GM19395 (cell line): ENCODE results near the gene SREK1.
A peak's percentile ranks its signal among the peaks of the same experiment; 100 is the strongest.
"Not testable (repeated sequence)": the region's sequence is repeated elsewhere in the genome, so short reads cannot be mapped to it uniquely, and the experiment has no call there.

Source experiments
- ATAC-seq: cut with Tn5 transposase; IDR thresholded peaks from one replicate; pipeline ENCODE4 v1.9.1; 2021; ENCODE audit warnings: mild to moderate bottlenecking, moderate library complexity; ENCODE audit not compliant: unreplicated experiment

Gene SREK1

DNA sequence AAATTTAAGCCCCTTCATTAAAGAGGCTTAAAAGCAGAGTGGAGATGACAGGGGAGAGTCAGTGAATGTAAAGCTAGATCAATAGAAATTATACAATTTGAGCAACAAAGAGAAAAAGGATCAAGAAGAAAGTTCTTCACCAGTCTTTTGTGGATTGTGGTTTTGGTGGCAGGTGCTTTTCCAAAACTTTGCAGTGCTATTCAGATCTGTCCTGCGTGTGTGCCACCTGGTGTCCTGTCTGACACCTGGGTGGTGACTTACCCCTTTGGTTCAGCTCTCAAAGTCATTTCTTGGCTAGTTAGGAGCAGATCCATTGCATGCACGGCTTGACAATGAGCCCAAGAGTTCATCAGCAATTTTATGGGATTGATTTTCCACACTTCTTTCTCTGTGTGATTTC lies 69.4 kb downstream of the SREK1 start:
- no peak for ATAC-seq

GRCh38 chr5:66222455-66222854 lies 78.4 kb downstream of the SREK1 start:
- ATAC-seq = peak; percentile 80

- ATAC-seq = not testable (repeated sequence)
These were observed 78.8 kb downstream of the SREK1 start for GRCh38 chr5:66222896-66223295.

DNA sequence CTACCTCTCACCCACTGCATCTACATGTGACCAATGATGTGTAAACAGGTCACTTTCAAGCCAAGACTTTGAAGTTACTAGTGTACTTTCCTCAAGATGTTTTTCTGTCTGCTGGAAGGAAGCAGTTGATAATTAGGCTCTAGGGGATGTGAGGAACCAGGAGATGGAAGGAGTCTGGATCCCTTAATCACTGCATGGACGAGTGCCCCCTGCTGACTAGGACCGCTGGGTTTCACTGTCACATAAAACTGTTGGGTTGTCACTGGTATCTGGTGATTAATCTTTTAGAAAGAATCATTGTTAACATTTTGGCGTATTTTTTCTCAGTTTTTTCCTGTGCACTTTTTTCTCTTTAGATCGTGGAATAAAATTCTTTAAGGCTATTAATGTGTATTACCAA lies 79.5 kb downstream of the SREK1 start:
- no peak for ATAC-seq

GRCh38 chr5:66224274-66224673 lies 80.2 kb downstream of the SREK1 start:
- no peak for ATAC-seq

DNA sequence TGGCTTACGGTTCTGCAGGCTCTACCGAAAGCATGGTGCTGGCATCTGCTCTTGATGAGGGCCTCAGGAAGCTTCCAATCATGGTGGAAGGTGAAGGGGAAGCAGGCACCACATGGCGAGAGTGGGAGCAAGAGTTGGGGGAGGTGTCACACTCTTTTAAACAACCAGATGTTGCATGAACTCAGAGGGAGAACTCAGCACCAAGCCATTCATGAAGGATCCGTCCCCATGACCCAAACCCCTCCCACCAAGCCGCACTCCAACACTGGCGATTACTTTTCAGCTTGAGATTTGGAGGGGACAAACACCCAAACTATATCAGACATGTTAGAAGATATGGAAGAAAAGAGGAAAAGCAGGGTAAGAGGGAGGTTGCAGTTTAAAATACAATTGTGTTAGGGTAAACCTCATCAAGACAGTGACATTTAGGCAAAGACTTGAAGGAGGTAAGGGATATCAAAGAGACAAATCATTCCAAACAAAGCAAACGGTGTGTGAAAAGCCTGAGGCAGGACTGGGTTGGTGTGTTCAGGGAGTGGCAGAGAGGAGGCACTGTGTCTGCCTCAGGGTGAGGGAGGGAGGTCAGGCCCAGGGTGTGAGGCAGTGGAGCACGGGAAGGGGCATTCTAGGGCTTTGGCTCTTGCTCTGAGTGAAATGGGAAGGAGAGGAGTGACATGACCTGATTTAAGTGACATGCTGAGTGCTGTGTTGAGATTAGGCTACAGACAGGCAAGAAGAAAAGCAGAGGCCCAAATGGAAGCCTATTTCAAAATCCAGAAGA lies 80.9 kb downstream of the SREK1 start:
- ATAC-seq = no peak

GRCh38 chr5:66230551-66230950 lies 86.5 kb downstream of the SREK1 start:
- no peak for ATAC-seq

- ATAC-seq = no peak
These were observed 87.4 kb downstream of the SREK1 start for GRCh38 chr5:66231508-66231907.

GRCh38 chr5:66232275-66232674 lies 88.2 kb downstream of the SREK1 start:
- ATAC-seq = no peak

GRCh38 chr5:66232706-66233445 lies 88.8 kb downstream of the SREK1 start:
- no peak for ATAC-seq
